Measurements from ENCODE around the gene OPN5. TPM values are rescaled to one million over a fixed set of nuclear protein-coding genes. Genes with fewer than 3 reads are reported as not detected.

Gene OPN5
- total RNA-seq, 2 experiments from 2014 or later = not detected

Other genes with a start within 250 kb of the OPN5 start
- gene ADGRF4, start 83.5 kb upstream of the OPN5 start, total RNA-seq = not detected